Epithelial cell of proximal tubule (primary cell): ENCODE data around the gene NME5. TPM values are rescaled to one million over a fixed set of nuclear protein-coding genes. Genes with fewer than 3 reads are reported as not detected.

Experiments used
- DNase-seq: peaks from one replicate; pipeline ENCODE4 v3.0.0-alpha.2; 2011; ENCODE audit warnings: low read depth
- H3K4me3 ChIP-seq: 2 replicates; pipeline ENCODE4 v1.5.1; 2011; ENCODE audit warnings: low read depth, mild to moderate bottlenecking, low read length
- CTCF ChIP-seq: conservative IDR thresholded peaks from 2 replicates; pipeline ENCODE4 v1.5.1; 2012; ENCODE audit warnings: low read depth, mild to moderate bottlenecking, low read length
- total RNA-seq: library from RNA; depleted of rRNA; stranded (reverse); fragments of >200 nt; gene quantifications from 2 replicates; pipeline ENCODE4 v1.2.3, GENCODE V29; 2015

NME5 gene
- total RNA-seq, 1 donor from 2014 or later: 3.1 TPM

GRCh38 chr5:138067945-138068344, 71.3 kb downstream of the NME5 start:
- H3K4me3 ChIP-seq: no peak overlapping the region
- DNase-seq: no peak
- TF ChIP-seq CTCF: no peak

Other genes starting within 250 kb of the NME5 start
- gene PKD2L2, start 250.0 kb downstream of the NME5 start, total RNA-seq: not detected in 2 replicates
- 4.0 and 6.6 TPM in 2 replicates for gene FAM13B, start 106.3 kb downstream of the NME5 start, total RNA-seq
- not detected in 2 replicates for gene WNT8A, start 55.4 kb downstream of the NME5 start, total RNA-seq
- 27.9 and 38.2 TPM in 2 replicates for gene BRD8, start 39.2 kb upstream of the NME5 start, total RNA-seq
- 49.6 and 82.9 TPM in 2 replicates for gene KIF20A, start 39.7 kb upstream of the NME5 start, total RNA-seq
- gene CDC23, start 73.9 kb upstream of the NME5 start, total RNA-seq: 29.3 and 34.4 TPM in 2 replicates
- 0.12 and 0.29 TPM in 2 replicates for gene GFRA3, start 135.2 kb upstream of the NME5 start, total RNA-seq
- gene CDC25C, start 192.4 kb upstream of the NME5 start, total RNA-seq: 14.2 and 17.6 TPM in 2 replicates
- gene FAM53C, start 198.8 kb upstream of the NME5 start, total RNA-seq: 13.7 and 34.7 TPM in 2 replicates
- 27.6 and 40.2 TPM in 2 replicates for gene KDM3B, start 213.3 kb upstream of the NME5 start, total RNA-seq